RPMI8226 (cell line): ENCODE results near the gene RYR3.
"Not testable (repeated sequence)": the region's sequence is repeated elsewhere in the genome, so short reads cannot be mapped to it uniquely, and the experiment has no call there.

Source experiments
- DNase-seq: peaks from one replicate; pipeline ENCODE4 v3.0.0-alpha.2; 2015

Gene RYR3

DNA sequence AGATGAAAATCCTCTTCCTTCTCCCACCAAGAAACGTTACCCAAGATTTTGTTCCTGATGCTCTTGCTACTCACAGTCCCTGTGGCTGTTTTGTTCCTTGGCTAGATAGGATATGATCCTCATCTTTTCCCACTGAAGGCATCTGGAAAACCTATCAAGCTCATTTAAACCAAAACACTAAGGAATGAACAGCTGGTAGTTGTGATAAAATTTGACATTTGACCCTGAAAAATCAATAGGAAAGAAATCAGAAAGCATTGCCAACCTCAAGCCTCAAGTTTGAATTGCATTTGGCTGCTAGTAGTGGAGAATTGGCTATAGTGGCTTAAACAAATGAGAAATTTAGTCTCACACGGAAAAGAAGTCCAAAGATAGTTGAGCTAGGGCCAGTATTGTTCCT lies 486.9 kb downstream of the RYR3 start:
- DNase-seq: no peak

DNA sequence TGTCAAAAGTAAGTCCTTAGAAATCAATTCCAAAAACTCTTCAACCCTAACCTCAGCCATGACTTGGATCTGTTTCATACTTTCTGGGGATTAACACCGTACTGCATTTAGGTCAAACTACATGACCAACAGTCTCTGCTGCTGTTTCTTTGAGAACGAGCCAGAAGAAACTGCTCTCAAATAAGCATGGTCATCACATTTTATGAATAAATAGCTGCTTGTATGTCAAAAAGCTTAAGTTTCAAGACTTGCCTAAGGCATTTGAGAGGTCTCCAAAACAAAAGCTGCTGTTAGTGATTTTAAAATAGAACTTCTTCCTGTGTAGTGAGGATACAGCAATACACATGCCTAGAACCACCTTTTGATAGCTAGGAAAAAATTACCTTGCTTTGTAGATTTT lies 491.2 kb downstream of the RYR3 start:
- peak; percentile 61 for DNase-seq

DNA sequence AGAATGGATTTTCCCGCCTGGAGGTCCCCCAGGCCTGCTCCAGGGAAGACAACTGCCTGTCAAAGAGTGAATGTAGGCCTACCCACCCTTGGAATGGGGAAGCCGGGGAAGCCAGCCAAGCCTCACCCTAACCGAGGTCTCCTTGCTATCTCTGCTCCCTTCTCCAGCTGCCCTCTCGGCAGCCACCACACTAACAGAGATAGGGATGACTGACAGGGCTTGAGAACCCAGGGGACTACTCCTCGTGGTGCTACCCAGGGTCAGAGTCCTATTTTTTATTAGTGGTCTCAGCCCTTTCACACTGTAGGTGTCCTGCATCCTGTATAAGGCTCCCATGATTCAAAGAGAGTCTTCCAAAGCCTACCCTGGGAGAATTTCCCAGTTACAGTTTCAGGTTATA lies 496.9 kb downstream of the RYR3 start:
- no peak for DNase-seq

GRCh38 chr15:33808720-33809457 lies 498.1 kb downstream of the RYR3 start:
- no peak for DNase-seq

DNA sequence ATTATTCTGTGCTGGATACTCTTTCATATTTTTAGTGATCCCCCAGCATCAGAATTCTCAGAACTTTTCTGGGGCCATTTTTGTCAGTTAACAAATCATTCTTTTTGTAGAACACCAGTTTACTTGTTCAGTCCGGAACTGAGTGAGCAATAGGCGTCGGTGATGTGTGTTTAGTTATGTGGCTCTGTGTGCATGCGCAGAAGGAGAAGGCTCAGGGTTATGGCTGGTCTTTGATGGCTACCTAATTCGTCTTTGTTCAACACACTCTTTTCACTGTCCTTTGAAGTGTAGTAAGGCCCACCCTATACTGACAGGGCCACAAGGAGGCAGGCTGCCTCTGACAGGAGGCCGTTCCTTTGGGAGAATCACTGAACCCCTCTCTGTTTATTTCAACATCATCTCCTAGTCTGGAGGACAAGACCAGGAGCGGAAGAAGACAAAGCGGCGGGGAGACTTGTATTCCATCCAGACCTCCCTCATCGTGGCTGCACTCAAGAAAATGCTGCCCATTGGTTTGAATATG lies 499.4 kb downstream of the RYR3 start:
- DNase-seq: no peak

DNA sequence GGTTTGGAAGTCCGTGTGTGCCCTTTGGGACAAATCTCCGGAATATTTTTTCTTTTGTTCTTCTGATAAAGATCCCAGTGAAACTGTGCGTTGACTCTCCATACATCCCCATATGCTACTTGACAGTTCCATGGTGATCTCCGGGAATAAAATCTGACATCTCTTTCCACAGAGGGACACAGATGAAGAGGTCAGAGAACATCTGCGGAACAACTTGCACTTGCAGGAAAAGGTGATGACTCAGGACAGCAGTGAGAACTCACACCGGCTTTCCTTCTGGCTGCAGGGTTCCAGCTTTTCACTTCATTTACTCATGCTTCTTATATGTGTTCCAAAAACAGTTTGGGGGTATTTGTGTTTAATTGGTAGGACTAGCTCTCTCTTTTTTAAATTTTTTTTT lies 500.0 kb downstream of the RYR3 start:
- no peak for DNase-seq

DNA sequence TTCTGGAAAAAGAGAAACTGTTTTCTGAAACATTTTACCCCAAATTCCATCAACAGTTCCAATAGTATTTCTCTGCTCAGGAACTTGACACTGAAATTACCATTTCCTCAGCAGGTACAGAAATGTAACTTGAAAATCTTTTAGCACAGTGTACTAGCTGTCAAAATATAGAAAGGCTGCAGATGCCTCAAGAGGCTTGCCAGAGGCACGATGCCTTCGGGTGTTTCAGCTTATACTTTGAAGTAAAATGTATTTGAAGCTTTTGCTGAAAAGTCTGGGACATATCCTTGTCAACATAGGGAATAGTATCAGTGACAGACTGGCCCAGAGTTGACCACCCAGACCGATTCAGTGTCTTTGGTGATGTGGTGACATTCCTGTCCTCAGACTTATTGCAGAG lies 503.1 kb downstream of the RYR3 start:
- DNase-seq: no peak

DNA sequence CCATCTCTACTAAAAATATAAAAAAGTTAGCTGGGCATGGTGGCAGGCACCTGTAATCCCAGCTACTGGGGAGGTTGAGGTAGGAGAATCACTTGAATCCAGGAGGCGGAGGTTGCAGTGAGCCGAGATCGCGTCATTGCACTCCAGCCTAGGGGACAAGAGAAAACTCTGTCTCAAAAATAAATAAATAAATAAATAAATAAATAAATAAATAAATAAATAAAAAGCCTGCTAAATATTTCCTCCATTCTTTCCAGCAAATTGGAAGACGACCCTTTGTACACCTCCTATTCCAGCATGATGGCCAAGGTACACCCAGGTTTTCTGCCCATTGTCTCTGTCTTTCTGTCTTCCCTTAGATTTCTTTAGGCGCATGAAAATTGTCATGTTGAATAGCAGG lies 508.7 kb downstream of the RYR3 start:
- not testable (repeated sequence) for DNase-seq

GRCh38 chr15:33822479-33822878 lies 511.7 kb downstream of the RYR3 start:
- no peak for DNase-seq

- DNase-seq: no peak
Measured at GRCh38 chr15:33823119-33823518, 512.4 kb downstream of the RYR3 start.

DNA sequence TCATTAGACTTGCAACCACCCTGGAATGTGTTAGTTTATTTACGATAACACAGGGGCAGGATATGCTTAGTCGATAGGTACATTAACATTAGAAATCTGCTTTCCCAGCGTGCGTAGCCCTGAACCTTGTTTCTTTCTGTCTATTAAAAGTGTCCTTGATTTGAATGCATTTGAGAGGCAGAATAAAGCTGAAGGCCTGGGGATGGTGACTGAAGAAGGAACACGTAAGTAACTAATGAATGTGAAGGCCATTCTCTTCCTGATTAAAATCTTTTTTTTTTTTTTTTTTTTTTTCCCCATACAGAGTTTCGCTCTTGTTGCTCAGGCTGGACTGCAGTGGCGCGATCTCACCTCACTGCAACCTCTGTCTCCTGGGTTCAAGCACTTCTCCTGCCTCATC lies 514.7 kb downstream of the RYR3 start:
- no peak for DNase-seq

GRCh38 chr15:33826201-33826600 lies 515.4 kb downstream of the RYR3 start:
- DNase-seq: no peak

DNA sequence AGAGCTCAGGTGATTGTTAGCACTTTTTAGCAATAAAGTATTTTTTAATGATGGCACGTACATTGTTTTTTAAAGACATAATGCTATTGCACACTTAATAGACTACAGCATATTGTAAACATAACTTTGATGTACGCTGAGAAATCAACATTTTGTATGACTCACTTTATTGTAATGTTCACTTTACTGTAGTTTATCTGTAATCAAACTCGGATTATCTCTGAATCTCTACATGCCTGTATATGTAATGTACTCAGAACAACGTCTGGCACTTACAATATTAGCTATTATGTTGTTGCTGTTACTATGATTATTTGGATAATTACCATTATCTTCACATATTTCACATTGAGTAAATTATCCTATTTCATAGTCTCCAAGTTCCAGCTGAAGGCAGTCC lies 519.6 kb downstream of the RYR3 start:
- DNase-seq: no peak

- no peak for DNase-seq
Measured at GRCh38 chr15:33831646-33832045, 520.9 kb downstream of the RYR3 start.

DNA sequence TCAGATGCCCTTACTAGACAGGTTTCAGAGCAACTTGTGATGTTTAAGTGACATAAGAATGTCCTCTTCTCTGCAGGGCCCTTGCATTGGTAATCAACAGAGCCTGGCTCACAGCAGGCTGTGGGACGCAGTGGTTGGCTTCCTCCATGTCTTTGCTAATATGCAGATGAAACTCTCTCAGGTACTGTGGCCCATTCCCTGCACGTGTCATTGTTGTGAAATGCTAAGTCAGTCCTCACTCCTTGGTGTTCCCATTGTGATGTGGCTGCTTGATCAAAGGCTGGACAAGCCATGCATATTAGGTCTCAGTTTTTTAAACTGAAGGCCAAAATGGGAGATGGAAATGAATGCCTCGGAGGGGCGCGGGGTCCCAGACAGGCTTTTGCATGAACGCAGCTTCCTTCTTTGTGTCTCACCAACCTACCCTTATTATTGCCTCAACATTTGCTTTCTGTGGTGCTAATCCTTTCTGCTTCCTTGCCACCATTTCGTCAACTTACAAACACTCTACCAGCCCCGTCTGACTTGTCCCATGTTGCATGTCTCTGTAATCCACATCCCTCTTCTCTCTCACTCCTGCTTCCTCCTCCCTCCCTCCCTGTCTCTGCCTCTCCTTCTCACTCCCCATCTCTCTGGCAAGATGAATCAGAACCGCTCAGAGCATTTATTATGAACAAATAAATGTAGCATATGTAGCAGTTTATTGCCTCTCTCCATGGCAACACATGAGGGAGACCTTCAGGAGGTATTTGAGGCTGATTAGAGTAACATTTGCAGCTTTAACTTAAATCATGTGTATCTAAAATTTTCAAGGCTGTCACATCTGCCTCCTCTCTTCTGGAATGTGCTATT lies 524.4 kb downstream of the RYR3 start:
- DNase-seq: no peak

DNA sequence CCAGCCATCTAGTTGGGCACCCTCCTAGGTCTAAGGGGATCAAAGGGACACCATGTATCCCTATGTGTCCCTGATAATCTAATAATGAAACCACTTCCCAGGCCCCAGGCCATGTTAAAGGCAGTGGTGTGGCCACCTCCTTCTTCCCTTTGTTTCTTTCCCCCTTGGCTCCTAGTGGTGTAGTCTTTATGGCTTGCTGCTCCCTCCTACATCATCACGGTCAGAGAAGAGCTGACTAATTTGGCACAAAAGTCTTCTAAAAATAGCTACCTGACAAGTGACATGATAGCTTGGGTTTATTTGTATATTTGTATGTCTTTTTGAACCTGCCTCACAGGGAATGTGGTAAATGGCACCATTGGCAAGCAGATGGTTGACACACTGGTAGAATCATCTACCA lies 526.5 kb downstream of the RYR3 start:
- no peak for DNase-seq

DNA sequence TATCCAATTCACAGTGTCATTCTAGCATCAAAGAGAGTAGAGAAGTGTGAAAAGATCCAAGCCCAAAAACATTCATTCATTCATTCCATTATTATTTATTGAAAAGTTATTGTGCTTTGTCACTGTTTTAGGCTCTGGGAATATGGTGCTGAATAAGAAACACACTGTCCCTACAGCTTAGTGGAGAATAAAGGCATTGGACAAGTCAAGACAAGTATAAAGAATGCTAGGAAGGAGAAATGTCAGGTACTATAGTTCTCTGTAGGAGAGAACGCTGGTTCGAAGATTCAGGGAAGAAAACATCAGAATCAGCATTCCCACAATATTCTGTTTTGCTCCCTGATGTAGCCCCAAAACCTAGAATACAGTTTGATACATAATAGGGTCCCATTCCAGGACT lies 528.8 kb downstream of the RYR3 start:
- DNase-seq: no peak

DNA sequence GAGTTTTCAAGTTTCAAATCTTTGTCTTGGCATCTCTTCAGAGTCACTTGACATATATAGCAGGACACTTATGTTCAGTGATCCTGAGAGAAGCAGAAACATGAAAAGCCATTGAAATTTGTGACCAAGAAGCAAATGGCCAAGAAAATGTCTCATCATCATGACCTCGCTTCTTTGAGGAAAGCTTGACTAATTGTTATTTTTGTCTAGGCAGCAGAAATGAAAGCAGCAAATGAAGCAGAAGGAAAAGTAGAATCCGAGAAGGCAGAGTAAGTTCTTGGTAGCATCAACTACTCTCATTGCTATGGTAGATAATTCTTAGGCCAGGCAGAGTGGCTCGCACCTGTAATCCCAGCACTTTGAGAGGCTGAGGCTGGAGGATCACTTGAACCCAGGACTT lies 529.8 kb downstream of the RYR3 start:
- no peak for DNase-seq

- DNase-seq: no peak
Measured at GRCh38 chr15:33844186-33844585, 533.4 kb downstream of the RYR3 start.

GRCh38 chr15:33844597-33844996 lies 533.8 kb downstream of the RYR3 start:
- DNase-seq: no peak

GRCh38 chr15:33846142-33846541 lies 535.4 kb downstream of the RYR3 start:
- DNase-seq: no peak

GRCh38 chr15:33846862-33847261 lies 536.1 kb downstream of the RYR3 start:
- no peak for DNase-seq

DNA sequence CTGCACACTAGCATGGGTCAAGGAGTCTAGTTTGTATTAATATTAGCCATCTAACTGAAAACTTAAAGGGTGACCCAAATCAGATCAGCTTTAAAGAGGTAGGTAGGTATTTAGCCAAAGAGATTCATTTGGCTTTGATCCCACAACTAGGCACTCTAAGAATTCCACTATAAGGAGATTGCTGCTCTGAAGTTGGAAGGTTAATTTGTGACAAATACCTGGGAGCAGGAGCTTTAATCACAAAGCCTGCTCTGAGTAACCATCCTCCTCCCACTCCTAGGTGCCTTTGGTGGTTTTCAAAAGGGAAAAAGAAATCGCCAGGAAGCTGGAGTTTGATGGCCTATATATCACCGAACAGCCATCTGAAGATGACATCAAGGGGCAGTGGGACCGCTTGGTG lies 537.2 kb downstream of the RYR3 start:
- no peak for DNase-seq

DNA sequence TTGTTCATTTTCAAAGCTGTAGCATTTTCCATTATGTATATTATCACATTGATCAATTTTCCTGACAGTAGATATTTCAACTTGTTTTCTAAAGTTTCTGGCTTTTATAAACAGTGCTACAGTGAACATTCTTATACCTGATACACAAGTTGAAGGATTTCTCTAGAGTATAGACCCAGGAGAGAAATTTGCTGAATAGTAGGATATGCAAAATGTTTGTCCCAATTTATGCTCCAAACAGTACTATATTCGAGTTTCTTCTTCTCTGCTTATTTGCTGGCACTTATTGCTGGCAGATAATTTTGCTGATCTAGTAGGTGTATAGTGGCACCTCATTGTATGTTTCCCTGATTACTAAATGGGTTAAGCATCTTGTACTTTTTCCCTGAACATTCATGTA lies 540.3 kb downstream of the RYR3 start:
- DNase-seq: no peak
